GM12892 (cell line): ENCODE results near the gene DAPK1.

Source experiments
- POLR2A ChIP-seq: IDR thresholded peaks from 2 replicates; pipeline ENCODE4 v1.6.1; 2011; ENCODE audit warnings: low read depth, low read length, control low read depth
- POLR2AphosphoS5 ChIP-seq: IDR thresholded peaks from 2 replicates; pipeline ENCODE4 v1.6.1; 2011; ENCODE audit warnings: low read depth, low read length, control low read depth
- TAF1 ChIP-seq: IDR thresholded peaks from 2 replicates; pipeline ENCODE4 v1.6.1; 2011; ENCODE audit warnings: low read depth, mild to moderate bottlenecking, control low read depth, low read length, borderline replicate concordance

GRCh38 chr9:87646546-87646945 is 148.9 kb downstream of the DAPK1 start:
- no peak for TF ChIP-seq POLR2A
- TF ChIP-seq TAF1 = no peak
- TF ChIP-seq POLR2AphosphoS5 = no peak
